Peyer's patch (tissue), 4 donors: ENCODE measurements around the gene RASGRP2. TPM values are rescaled to one million over a fixed set of nuclear protein-coding genes. Genes with fewer than 3 reads are reported as not detected.
A peak's percentile ranks its signal among the peaks of the same experiment; 100 is the strongest.

Experiments used
- DNase-seq, 3 donors: peaks; one replicate each; pipeline ENCODE4 v3.0.0-alpha.2; 2017 to 2019
- H3K27ac ChIP-seq, 4 donors: fragments of 200-600 bp; sonication (generic); one replicate each; pipeline ENCODE4 v1.5.1; 2016 to 2019
- H3K27me3 ChIP-seq, 2 donors: fragments of 200-600 bp; sonication (generic); one replicate each; pipeline ENCODE4 v1.5.1; 2019
- H3K36me3 ChIP-seq, 3 donors: fragments of 200-600 bp; sonication (generic); one replicate each; pipeline ENCODE4 v1.5.1; 2016 to 2019
- H3K4me1 ChIP-seq, 4 donors: fragments of 200-600 bp; sonication (generic); one replicate each; pipeline ENCODE4 v1.5.1; 2016 to 2019
- H3K4me3 ChIP-seq, 4 donors: fragments of 200-600 bp; sonication (generic); 1 replicate in 3 of 4; 2 replicates in 1 of 4; pipeline ENCODE4 v1.5.1; 2016 to 2019; ENCODE audit warnings: mild to moderate bottlenecking in 1 of 4
- H3K9me3 ChIP-seq, 4 donors: fragments of 200-600 bp; sonication (generic); one replicate each; pipeline ENCODE4 v1.5.1; 2016 to 2019; ENCODE audit warnings: mild to moderate bottlenecking in 1 of 4
- CTCF ChIP-seq, 6 experiments: fragments of 450-650 bp in 4 of 6; fragments of 200-600 bp in 2 of 6; sonication (generic) in 1 of 6; IDR thresholded peaks; one replicate each; pipeline ENCODE4 v1.5.1; 2017 to 2019; ENCODE audit warnings: antibody characterized with exemption in 6 of 6, mild to moderate bottlenecking in 3 of 6, moderate library complexity in 1 of 6
- POLR2A ChIP-seq, 2 donors: fragments of 450-650 bp; IDR thresholded peaks; one replicate each; pipeline ENCODE4 v1.5.1; 2017; ENCODE audit warnings: antibody characterized with exemption in 2 of 2, mild to moderate bottlenecking in 2 of 2, moderate library complexity in 2 of 2
- total RNA-seq, 4 donors: library from RNA; depleted of rRNA; stranded (reverse); fragments of >200 nt; gene quantifications; one replicate each; pipeline ENCODE4 v1.1.0, GENCODE V29; 2016

Gene RASGRP2
- total RNA-seq, 4 donors from 2014 or later = 11.5 to 210 (median 16.0) TPM

DNA sequence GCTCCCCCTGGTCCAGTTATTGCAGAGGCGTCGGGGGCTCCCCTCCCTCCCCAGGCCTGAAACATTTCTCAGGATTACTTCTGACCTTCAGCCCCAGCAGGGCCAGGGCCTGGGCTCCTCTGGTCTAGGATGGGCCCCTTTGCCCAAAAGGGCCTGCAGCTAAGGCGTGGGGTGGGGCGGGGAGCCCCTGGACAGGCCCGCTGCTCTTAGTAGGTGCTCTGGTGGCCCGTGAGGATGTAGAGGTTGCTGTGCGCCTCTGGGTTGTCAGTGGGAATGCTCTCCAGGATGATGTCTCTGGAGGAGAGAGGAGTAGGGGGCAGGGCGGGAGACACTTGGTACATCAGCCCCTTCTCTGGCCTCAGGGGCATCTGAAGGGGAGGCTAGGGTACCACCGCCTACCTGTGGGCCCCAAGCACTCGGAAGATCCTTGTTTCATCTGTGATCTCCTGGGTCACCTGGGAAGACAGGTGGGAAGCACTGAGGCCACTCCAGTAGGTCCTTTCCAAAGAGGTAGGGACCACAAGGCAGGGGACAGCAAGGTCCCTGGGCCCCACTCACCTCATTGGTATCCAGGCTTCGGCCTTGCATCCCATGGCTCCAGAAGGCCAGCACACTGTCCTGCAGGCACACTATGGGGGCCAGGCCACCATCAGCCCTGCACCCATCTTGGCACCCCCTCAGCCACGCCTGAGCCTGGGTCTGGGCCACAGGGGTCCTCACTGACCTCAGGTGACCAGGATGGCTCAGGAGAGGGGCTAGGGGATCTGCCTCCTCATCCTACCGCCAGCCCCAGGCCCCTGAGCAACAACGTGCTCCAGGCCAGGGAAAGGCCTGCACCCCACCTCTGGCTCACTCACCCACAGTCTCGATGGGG, 45.6 kb upstream of the RASGRP2 start:
- Histone ChIP-seq H3K27ac (no peak overlapping the region), H3K4me1 (peaks cover 0 to 12% (median 0%) of the 10 kb centered on the region in 4 donors), H3K4me3 (no peak overlapping the region), H3K27me3 (no peaks in the 10 kb centered on the region), H3K9me3 (no peaks in the 10 kb centered on the region), H3K36me3 (peaks cover 0 to 6% (median 0%) of the 10 kb centered on the region in 3 donors)
- no peak for DNase-seq
- TF ChIP-seq CTCF (IDR thresholded peaks at IDR 0.05) (no peak), POLR2A (IDR thresholded peaks at IDR 0.05) (no peak)

DNA sequence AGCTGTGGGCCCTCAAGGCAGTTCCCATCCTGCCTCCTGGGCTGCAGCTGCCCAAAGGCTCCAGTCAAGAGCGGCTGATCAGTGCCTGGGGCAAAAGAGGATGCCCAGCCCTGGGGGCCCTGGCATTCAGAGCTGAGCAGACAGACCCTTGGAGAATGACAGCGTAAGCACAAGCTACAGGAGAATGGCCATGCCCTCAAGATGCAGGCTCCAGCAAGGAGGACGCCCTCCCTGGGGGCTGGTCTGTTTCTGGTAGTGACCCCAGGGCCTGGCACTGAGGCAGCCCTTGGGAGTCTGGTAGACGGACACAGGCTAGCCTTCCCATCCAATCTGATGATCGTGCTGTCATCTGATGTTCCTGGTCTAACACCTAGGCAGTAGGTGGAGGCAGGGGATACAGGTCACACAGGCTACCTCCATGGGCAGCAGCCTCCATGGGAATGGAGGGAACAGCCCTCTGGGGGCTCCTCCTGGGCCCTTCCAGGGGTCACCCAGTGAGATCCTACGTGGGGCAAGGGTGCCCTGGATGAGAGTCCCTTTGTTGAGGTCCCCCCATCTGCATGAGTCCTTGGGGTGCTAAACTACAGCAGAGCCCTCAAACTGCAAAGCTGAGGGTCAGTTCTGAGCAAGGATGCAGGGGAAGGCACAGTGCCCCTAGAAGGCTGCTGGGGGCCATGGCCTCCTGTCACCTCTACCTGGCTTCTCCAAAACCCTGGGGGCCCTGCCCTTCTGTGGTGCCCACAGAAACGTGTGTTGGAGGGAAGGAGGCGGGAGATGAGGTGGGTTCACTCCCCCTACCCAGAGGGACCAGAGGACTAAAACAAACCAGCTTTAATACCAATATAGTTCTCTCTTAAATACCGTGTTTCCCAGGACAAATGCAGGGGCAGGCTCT, 44.6 kb upstream of the RASGRP2 start:
- peaks cover 0 to 12% (median 0%) of the 10 kb centered on the region in 4 donors for H3K4me1 ChIP-seq
- TF ChIP-seq CTCF (IDR thresholded peaks at IDR 0.05) (no peak), POLR2A (IDR thresholded peaks at IDR 0.05) (no peak)

DNA sequence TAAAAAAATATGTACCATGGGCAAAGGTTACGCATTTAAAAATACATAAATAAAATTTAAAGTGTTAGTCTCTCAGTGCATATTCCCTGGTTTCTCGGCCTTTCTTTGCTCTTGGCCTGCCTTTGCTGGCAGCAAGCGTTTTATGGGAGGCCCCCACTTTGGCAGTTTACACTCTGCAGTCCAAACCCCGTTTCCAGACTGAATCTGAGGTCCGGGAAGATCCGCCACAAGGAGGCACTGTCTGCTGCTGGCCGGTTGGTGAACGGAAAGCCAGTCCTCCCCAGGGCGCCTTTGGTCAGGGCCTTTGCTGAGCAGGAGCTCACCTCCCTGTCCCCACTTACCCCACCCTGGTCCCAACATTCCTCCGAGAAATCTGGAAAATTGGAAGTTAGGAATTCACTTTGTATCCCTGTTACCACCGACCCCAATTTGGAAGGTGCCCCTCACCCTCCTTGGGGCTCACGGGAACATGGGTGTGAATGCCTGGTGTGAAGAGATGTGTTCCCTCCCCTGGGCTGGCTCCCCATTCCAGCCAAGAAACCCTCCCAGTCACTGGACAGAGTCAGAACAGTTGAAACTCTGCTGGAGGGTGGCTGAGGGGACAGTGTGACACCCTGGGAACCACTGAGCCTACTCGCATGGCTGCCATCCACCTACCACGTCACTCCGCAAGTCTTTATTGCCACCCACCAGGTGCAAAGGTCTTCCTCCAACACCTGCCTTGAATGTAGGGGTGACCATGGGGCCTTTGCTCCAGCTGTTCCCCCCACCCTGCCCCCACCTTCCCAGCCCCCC, 43.8 kb upstream of the RASGRP2 start:
- Histone ChIP-seq H3K27ac (peak overlapping the region in 2 of 4 donors; percentile 34 to 38), H3K4me1 (peaks cover 0 to 12% (median 0%) of the 10 kb centered on the region in 4 donors), H3K4me3 (no peak overlapping the region), H3K9me3 (no peaks in the 10 kb centered on the region), H3K27me3 (no peaks in the 10 kb centered on the region), H3K36me3 (peaks cover 0 to 6% (median 0%) of the 10 kb centered on the region in 3 donors)
- DNase-seq = peak; percentile 72 to 90 (median 86)
- TF ChIP-seq POLR2A (IDR thresholded peaks at IDR 0.05) (no peak), CTCF (IDR thresholded peaks at IDR 0.05) (peak; percentile 68 to 82 (median 74))

More for the DNA sequence above, 44.6 kb upstream of the RASGRP2 start:
- H3K36me3 ChIP-seq = peaks cover 0 to 6% (median 0%) of the 10 kb centered on the region in 3 donors
- no peaks in the 10 kb centered on the region for H3K9me3 ChIP-seq
- no peak overlapping the region for H3K4me3 ChIP-seq
- no peaks in the 10 kb centered on the region for H3K27me3 ChIP-seq
- peak overlapping the region in 2 of 4 donors; percentile 34 to 38 for H3K27ac ChIP-seq
- peak in 1 of 3 donors; percentile 34 for DNase-seq

DNA sequence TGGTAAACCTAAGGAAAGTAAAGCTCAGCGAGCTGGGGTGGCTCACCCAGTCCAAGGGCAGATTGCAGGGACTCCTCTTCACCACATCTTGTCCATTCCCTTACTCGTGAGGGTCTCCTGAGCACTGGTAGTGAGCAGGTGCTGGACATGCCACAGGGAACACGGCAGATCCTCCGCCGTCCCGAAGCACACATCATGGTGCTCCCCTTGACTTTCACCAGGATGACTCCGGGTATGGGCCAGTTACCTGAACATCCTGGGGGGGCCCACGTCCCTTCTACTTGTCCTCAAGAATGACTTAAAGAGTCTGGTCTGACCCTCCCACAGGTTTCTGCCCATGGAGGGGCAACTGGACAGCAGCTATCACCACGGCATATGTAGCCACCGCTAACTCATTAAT, 42.4 kb upstream of the RASGRP2 start:
- no peaks in the 10 kb centered on the region for H3K27me3 ChIP-seq
- peaks cover 0 to 6% (median 0%) of the 10 kb centered on the region in 3 donors for H3K36me3 ChIP-seq
- TF ChIP-seq CTCF (IDR thresholded peaks at IDR 0.05) (no peak), POLR2A (IDR thresholded peaks at IDR 0.05) (no peak)
- no peak overlapping the region for H3K27ac ChIP-seq
- H3K4me1 ChIP-seq = peaks cover 0 to 12% (median 0%) of the 10 kb centered on the region in 4 donors
- H3K9me3 ChIP-seq = no peaks in the 10 kb centered on the region
- DNase-seq = peak in 1 of 3 donors; percentile 16
- no peak overlapping the region for H3K4me3 ChIP-seq
